ENCODE measurements around the gene MAP3K21.

Gene MAP3K21

DNA sequence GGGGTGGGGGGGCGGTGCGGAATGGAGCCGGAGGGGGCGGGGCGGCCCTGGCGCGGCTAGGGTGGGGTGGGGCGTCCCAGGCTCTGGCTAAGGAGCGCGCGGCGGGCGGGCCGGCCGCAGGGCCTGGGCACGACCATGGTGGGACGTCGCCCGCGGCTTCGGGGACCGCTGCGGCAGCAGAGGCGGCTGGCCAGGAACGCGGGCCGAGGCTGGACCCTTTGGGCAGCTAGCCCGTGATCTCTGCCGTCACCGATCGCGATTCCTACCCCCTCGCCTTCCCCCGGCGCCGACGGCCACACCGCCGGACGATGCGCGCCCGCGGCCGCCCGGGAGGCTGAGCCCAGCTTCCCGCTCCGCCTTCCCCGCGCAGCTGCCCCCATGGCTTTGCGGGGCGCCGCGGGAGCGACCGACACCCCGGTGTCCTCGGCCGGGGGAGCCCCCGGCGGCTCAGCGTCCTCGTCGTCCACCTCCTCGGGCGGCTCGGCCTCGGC is at the start of gene MAP3K21:
TSS of gene MAP3K21 (plus strand) at position 74 of the 491 bp plus-strand sequence. CDS start at position 379, 305 bp downstream.
- H3K4me1 ChIP-seq (ENCODE audit: insufficient read depth, insufficient read length), result no peaks in the 10 kb centered on the region
- no peaks in the 10 kb centered on the region for H3K9me3 ChIP-seq (ENCODE audit: insufficient read depth, low read length)
- TF ChIP-seq SUZ12 (IDR thresholded peaks at IDR 0.05; ENCODE audit: extremely low read depth, insufficient read depth, insufficient read length), result no peak
- TF ChIP-seq ZNF274 (IDR thresholded peaks at IDR 0.05; ENCODE audit: low read depth, low read length), result no peak
- no peak for TF ChIP-seq YY1 (IDR thresholded peaks at IDR 0.05; ENCODE audit: insufficient read depth, insufficient read length)
- peaks cover 39% of the 10 kb centered on the region for H3K27me3 ChIP-seq (ENCODE audit: insufficient read depth, insufficient read length)
- H3K36me3 ChIP-seq (ENCODE audit: insufficient read depth, insufficient read length, low read length), result no peaks in the 10 kb centered on the region
- peak within 1 kb of the TSS; percentile 93 for H3K9ac ChIP-seq (ENCODE audit: insufficient read length, low read depth)
- DNase-seq (ENCODE audit: low read depth, low spot score), result no peak
- H3K4me3 ChIP-seq (ENCODE audit: insufficient read length, low read depth), result peak within 1 kb of the TSS; percentile 79

DNA sequence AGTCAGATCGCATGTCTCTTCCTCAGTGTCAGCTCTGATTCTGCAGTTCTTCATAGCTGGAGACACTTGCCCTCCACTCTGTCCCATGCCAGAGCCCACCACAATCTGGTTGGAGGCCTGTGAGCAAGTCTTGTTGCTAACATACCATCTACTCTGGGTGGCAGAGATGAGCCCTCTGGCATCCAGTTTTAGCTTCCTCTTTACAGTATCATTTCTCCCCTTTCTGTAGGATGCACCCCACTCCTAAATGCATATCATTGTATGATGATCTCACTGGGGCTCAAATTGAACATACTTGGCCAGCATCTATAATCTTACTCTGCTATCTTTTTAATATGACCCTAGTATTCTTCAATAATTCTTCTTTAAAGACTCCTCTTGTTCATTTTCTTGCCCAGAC is 48.9 kb upstream of the MAP3K21 start:
- Histone ChIP-seq H3K27me3 (ENCODE audit: insufficient read depth, insufficient read length) (no peaks in the 10 kb centered on the region), H3K4me1 (ENCODE audit: insufficient read depth, insufficient read length) (no peaks in the 10 kb centered on the region), H3K4me3 (ENCODE audit: insufficient read length, low read depth) (no peak overlapping the region), H3K9ac (ENCODE audit: insufficient read length, low read depth) (peak overlapping the region; percentile 9), H3K9me3 (ENCODE audit: insufficient read depth, low read length) (no peaks in the 10 kb centered on the region), H3K36me3 (ENCODE audit: insufficient read depth, insufficient read length, low read length) (peaks cover 6% of the 10 kb centered on the region)
- no peak for DNase-seq (ENCODE audit: low read depth, low spot score)
- TF ChIP-seq YY1 (IDR thresholded peaks at IDR 0.05; ENCODE audit: insufficient read depth, insufficient read length), result no peak
- TF ChIP-seq SUZ12 (IDR thresholded peaks at IDR 0.05; ENCODE audit: extremely low read depth, insufficient read depth, insufficient read length), result no peak
- no peak for TF ChIP-seq ZNF274 (IDR thresholded peaks at IDR 0.05; ENCODE audit: low read depth, low read length)

DNA sequence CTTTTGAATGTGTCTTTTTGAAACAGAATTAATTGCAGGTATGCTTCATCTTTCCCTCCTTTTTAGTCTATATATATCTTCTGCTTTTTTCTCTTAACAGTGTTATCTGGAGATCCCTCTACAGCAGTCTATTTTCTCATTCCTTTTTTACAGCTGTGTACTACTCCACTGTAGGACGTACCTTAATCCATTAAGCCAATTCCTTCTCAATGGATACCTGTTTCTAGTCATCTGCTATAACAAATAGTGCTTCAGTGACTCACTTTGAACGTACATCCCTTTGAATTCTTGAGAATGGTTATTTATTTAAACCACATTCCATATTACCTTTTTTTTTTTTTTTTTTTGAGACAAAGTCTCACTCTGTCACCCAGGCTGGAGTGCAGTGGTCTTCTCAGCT is 47.6 kb upstream of the MAP3K21 start:
- Histone ChIP-seq H3K4me3 (ENCODE audit: insufficient read length, low read depth) (no peak overlapping the region), H3K36me3 (ENCODE audit: insufficient read depth, insufficient read length, low read length) (peaks cover 9% of the 10 kb centered on the region), H3K4me1 (ENCODE audit: insufficient read depth, insufficient read length) (no peaks in the 10 kb centered on the region), H3K9me3 (ENCODE audit: insufficient read depth, low read length) (no peaks in the 10 kb centered on the region), H3K27me3 (ENCODE audit: insufficient read depth, insufficient read length) (no peaks in the 10 kb centered on the region), H3K9ac (ENCODE audit: insufficient read length, low read depth) (no peak overlapping the region)
- TF ChIP-seq ZNF274 (IDR thresholded peaks at IDR 0.05; ENCODE audit: low read depth, low read length) (no peak), YY1 (IDR thresholded peaks at IDR 0.05; ENCODE audit: insufficient read depth, insufficient read length) (no peak)
- no peak for DNase-seq (ENCODE audit: low read depth, low spot score)

DNA sequence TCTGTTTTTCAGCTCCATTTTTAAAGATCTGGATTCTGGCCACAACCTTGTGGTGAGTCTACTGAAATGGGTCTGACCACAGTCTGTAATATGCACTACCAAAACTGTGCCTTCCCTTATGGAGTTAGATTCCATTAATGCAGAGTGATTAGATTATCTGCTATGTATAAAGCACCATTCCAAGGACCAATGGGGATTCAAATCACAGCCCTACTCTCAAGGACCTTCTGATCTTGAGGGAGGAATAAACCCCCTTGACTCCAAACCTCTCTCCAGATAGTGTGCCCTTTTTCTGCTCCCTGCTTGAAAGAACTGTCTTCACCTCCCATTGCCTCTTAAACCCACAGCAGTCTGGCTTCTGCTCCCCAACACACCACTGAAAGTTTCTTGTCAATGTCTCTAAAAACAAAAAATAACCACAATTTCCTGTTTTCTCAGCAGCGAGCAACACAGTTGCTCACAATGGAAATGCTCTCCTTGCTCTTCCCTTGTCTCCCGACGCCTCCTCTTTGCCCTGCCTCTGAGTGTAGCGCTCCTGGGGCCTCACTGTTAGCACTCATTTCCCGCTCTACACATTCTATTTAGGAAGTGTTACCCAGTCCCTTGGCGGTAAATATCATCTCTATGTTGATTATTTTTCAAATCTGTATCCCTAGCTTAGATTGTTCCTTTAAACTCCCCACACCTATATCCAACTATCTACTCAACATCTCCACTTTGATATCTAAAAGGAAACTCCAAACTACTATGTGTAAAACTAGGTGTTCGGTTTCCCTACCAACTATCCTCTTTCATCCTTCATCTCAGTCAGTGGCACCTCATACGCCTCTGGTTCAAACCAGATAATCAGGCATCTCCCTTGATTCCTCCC is 45.6 kb upstream of the MAP3K21 start:
- TF ChIP-seq SUZ12 (IDR thresholded peaks at IDR 0.05; ENCODE audit: extremely low read depth, insufficient read depth, insufficient read length) (no peak), YY1 (IDR thresholded peaks at IDR 0.05; ENCODE audit: insufficient read depth, insufficient read length) (no peak), ZNF274 (IDR thresholded peaks at IDR 0.05; ENCODE audit: low read depth, low read length) (no peak)
- no peak overlapping the region for H3K4me3 ChIP-seq (ENCODE audit: insufficient read length, low read depth)
- no peaks in the 10 kb centered on the region for H3K4me1 ChIP-seq (ENCODE audit: insufficient read depth, insufficient read length)
- no peak overlapping the region for H3K9ac ChIP-seq (ENCODE audit: insufficient read length, low read depth)
- H3K36me3 ChIP-seq (ENCODE audit: insufficient read depth, insufficient read length, low read length), result peaks cover 12% of the 10 kb centered on the region
- DNase-seq (ENCODE audit: low read depth, low spot score), result no peak
- H3K9me3 ChIP-seq (ENCODE audit: insufficient read depth, low read length), result no peaks in the 10 kb centered on the region
- H3K27me3 ChIP-seq (ENCODE audit: insufficient read depth, insufficient read length), result no peaks in the 10 kb centered on the region

DNA sequence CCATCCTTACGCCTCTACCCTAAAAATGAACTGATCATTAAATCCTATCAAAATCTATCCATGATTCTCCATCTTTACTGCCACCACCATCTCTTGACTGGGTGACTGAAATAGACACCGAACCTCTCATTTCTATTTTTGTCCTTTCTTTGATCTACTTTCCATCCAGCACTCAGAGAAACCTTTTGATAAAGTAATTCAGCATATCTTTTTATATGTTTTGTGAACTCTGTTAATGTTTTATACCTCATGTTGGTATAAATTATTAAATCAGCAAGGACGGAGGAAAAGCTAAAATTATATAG is 45.0 kb upstream of the MAP3K21 start:
- no peaks in the 10 kb centered on the region for H3K27me3 ChIP-seq (ENCODE audit: insufficient read depth, insufficient read length)
- H3K36me3 ChIP-seq (ENCODE audit: insufficient read depth, insufficient read length, low read length), result peaks cover 15% of the 10 kb centered on the region
- H3K4me3 ChIP-seq (ENCODE audit: insufficient read length, low read depth), result no peak overlapping the region
- no peak for DNase-seq (ENCODE audit: low read depth, low spot score)
- no peak overlapping the region for H3K9ac ChIP-seq (ENCODE audit: insufficient read length, low read depth)
- TF ChIP-seq SUZ12 (IDR thresholded peaks at IDR 0.05; ENCODE audit: extremely low read depth, insufficient read depth, insufficient read length) (no peak), ZNF274 (IDR thresholded peaks at IDR 0.05; ENCODE audit: low read depth, low read length) (no peak), YY1 (IDR thresholded peaks at IDR 0.05; ENCODE audit: insufficient read depth, insufficient read length) (no peak)
- H3K9me3 ChIP-seq (ENCODE audit: insufficient read depth, low read length), result no peaks in the 10 kb centered on the region
- no peaks in the 10 kb centered on the region for H3K4me1 ChIP-seq (ENCODE audit: insufficient read depth, insufficient read length)

DNA sequence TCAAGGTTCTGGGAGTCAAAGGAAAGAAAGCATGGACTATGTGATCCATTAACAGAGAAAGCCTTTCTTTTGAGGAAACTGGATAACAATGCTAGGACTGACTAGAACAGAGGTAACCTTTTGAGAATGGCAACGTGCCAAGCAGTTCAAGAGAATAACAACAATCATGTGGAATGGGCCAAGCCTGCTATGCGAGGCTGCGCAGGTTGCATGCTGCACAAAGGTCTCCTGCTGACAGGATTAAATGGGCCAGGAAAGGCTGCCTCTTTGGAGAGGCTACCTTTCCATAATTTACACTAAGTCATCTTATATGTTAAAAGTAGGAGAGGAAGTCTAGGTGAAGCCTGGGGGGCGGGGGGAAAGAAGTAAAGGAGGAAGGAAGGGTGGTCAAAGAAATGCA is 37.8 kb upstream of the MAP3K21 start:
- no peak overlapping the region for H3K4me3 ChIP-seq (ENCODE audit: insufficient read length, low read depth)
- no peaks in the 10 kb centered on the region for H3K4me1 ChIP-seq (ENCODE audit: insufficient read depth, insufficient read length)
- H3K9ac ChIP-seq (ENCODE audit: insufficient read length, low read depth), result no peak overlapping the region
- no peaks in the 10 kb centered on the region; the same call in 1 of the 2 replicates for H3K9me3 ChIP-seq (ENCODE audit: insufficient read depth, low read length)
- DNase-seq (ENCODE audit: low read depth, low spot score), result peak; percentile 92
- no peak for TF ChIP-seq SUZ12 (IDR thresholded peaks at IDR 0.05; ENCODE audit: extremely low read depth, insufficient read depth, insufficient read length)
- TF ChIP-seq ZNF274 (IDR thresholded peaks at IDR 0.05; ENCODE audit: low read depth, low read length), result no peak
- no peak for TF ChIP-seq YY1 (IDR thresholded peaks at IDR 0.05; ENCODE audit: insufficient read depth, insufficient read length)
- H3K27me3 ChIP-seq (ENCODE audit: insufficient read depth, insufficient read length), result no peaks in the 10 kb centered on the region
- peaks cover 18% of the 10 kb centered on the region for H3K36me3 ChIP-seq (ENCODE audit: insufficient read depth, insufficient read length, low read length)

DNA sequence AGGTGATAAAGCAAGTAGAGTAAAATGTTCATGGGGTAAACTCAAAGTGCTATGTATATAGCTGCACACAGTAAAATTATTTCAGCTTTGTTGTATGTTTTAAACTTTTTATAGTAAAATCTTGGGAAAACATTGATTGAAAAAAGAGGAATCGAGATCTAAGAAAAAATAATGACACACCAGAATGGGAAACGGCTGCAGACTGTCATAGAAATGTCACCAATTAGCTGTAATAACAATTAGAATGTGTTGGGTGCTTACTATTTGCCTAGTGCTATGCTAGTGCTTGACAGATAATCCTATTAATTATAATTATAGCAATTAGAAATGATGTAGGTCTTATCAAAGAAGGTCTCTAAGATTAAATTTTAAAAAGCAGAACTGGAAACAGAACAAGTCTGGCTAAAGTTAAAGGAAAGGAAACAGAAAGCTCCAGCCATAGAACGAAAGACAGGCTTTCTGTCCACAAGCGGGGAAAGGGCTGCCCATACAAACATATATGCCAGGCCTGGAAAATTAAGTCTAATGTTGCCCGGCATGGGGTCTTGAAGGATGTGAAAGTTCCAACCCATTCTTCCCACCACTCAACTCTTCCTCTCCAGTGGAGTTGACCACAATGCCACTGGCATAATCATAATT is 37.0 kb upstream of the MAP3K21 start:
- no peak for TF ChIP-seq ZNF274 (IDR thresholded peaks at IDR 0.05; ENCODE audit: low read depth, low read length)
- no peak for TF ChIP-seq YY1 (IDR thresholded peaks at IDR 0.05; ENCODE audit: insufficient read depth, insufficient read length)
- no peak for TF ChIP-seq SUZ12 (IDR thresholded peaks at IDR 0.05; ENCODE audit: extremely low read depth, insufficient read depth, insufficient read length)
- DNase-seq (ENCODE audit: low read depth, low spot score), result no peak
- Histone ChIP-seq H3K4me3 (ENCODE audit: insufficient read length, low read depth) (no peak overlapping the region), H3K4me1 (ENCODE audit: insufficient read depth, insufficient read length) (no peaks in the 10 kb centered on the region), H3K9ac (ENCODE audit: insufficient read length, low read depth) (no peak overlapping the region), H3K36me3 (ENCODE audit: insufficient read depth, insufficient read length, low read length) (peaks cover 17% of the 10 kb centered on the region), H3K27me3 (ENCODE audit: insufficient read depth, insufficient read length) (no peaks in the 10 kb centered on the region), H3K9me3 (ENCODE audit: insufficient read depth, low read length) (no peaks in the 10 kb centered on the region; the same call in 1 of the 2 replicates)
